GM19240 (cell line): Measurements from ENCODE around the gene RAB29.

Experiments
- DNase-seq: peaks from one replicate; pipeline ENCODE4 v3.0.0; 2011; ENCODE audit warnings: low spot score; ENCODE audit not compliant: insufficient read length

The RAB29 gene

GRCh38 chr1:205797168-205797567, 21.9 kb upstream of the RAB29 start:
- no peak for DNase-seq

- no peak for DNase-seq
Observed at GRCh38 chr1:205794011-205794730, 18.9 kb upstream of the RAB29 start.

- no peak for DNase-seq
Observed at GRCh38 chr1:205792961-205793673, 17.8 kb upstream of the RAB29 start.

- DNase-seq: no peak
Observed at GRCh38 chr1:205792481-205792881, 17.2 kb upstream of the RAB29 start.

- peak; percentile 79 for DNase-seq
Observed at GRCh38 chr1:205791568-205792180, 16.4 kb upstream of the RAB29 start.

- DNase-seq: no peak
Observed at GRCh38 chr1:205787287-205787916, 12.1 kb upstream of the RAB29 start.

GRCh38 chr1:205786601-205787000, 11.3 kb upstream of the RAB29 start:
- DNase-seq: no peak

- no peak for DNase-seq
Observed at GRCh38 chr1:205785446-205785845, 10.2 kb upstream of the RAB29 start.

GRCh38 chr1:205783904-205784303, 8.6 kb upstream of the RAB29 start:
- no peak for DNase-seq

- DNase-seq: no peak
Observed at GRCh38 chr1:205783433-205783795, 8.1 kb upstream of the RAB29 start.

GRCh38 chr1:205782627-205783432, 7.5 kb upstream of the RAB29 start:
- DNase-seq: no peak

GRCh38 chr1:205780335-205780734, 5.1 kb upstream of the RAB29 start:
- no peak for DNase-seq

- no peak for DNase-seq
Observed at GRCh38 chr1:205777994-205778393, 2.7 kb upstream of the RAB29 start.

GRCh38 chr1:205775717-205776056, 405 bp upstream of the RAB29 start:
- no peak for DNase-seq

- no peak for DNase-seq
Observed at GRCh38 chr1:205774198-205775014, 876 bp downstream of the RAB29 start.

- no peak for DNase-seq
Observed at GRCh38 chr1:205772607-205773032, 2.7 kb downstream of the RAB29 start.

GRCh38 chr1:205770618-205771017, 4.7 kb downstream of the RAB29 start:
- no peak for DNase-seq

GRCh38 chr1:205769641-205770365, 5.5 kb downstream of the RAB29 start:
- no peak for DNase-seq

GRCh38 chr1:205767248-205767647, 8.0 kb downstream of the RAB29 start:
- no peak for DNase-seq

- no peak for DNase-seq
Observed at GRCh38 chr1:205766570-205766969, 8.7 kb downstream of the RAB29 start.
